ENCODE data around the gene CDHR4.
A peak's percentile ranks its signal among the peaks of the same experiment; 100 is the strongest.
"Not testable (repeated sequence)": the region's sequence is repeated elsewhere in the genome, so short reads cannot be mapped to it uniquely, and the experiment has no call there.

The CDHR4 gene

DNA sequence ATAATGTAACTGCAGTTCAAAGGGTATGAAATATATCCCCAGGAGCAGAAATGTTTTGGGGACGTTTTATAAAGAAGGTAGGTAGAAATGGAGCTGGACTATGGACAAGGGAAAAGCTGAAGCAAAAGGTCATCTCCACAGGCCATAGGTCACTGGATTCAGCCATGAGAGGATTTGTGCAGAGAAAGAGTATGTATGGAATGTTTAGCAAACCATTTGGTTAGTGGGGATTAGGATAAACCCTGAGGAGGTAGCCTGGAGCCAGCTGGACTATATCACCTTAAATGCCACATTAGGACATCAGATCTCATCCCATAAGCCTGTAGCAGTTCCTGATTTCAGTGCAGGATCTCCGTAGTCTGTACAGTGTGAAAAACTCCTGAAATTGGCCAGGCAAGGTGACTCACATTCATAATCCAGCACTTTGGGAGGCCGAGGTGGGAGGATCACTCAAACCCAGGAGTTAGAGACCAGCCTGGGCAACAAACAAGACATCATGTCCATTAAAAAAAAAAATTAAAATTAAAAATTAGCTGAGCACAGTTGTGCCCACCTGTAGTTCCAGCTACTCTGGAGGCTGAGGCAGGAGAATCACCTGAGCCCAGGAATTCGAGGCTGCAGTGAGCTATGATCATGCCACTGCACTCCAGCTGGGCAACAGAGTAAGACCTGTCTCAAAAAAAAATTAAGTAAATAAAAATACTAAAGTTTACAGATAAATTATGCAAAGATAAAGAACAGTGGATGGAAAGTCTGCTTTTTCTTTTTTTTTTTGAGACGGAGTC is 18.1 kb downstream of the CDHR4 start:
- no peak for DNase-seq (ENCODE audit: low spot score)
- ChIA-PET CTCF (interaction anchor here (0.6 kb wide), 1 partner anchor 176 kb away, joined by 3 read pairs; no protein-coding TSS in a partner anchor), POLR2A (ENCODE audit: low non-redundant PET) (interaction anchor here (0.6 kb wide), 1 partner anchor 42 kb away, joined by 12 read pairs; no protein-coding TSS in a partner anchor)
- TF ChIP-seq, protein P1, sequence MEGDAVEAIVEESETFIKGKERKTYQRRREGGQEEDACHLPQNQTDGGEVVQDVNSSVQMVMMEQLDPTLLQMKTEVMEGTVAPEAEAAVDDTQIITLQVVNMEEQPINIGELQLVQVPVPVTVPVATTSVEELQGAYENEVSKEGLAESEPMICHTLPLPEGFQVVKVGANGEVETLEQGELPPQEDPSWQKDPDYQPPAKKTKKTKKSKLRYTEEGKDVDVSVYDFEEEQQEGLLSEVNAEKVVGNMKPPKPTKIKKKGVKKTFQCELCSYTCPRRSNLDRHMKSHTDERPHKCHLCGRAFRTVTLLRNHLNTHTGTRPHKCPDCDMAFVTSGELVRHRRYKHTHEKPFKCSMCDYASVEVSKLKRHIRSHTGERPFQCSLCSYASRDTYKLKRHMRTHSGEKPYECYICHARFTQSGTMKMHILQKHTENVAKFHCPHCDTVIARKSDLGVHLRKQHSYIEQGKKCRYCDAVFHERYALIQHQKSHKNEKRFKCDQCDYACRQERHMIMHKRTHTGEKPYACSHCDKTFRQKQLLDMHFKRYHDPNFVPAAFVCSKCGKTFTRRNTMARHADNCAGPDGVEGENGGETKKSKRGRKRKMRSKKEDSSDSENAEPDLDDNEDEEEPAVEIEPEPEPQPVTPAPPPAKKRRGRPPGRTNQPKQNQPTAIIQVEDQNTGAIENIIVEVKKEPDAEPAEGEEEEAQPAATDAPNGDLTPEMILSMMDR (conservative IDR thresholded peaks at IDR 0.05; ENCODE audit: low read depth): no peak
- H3K27ac ChIP-seq: no peak overlapping the region; the same call in 1 of the 2 replicates

DNA sequence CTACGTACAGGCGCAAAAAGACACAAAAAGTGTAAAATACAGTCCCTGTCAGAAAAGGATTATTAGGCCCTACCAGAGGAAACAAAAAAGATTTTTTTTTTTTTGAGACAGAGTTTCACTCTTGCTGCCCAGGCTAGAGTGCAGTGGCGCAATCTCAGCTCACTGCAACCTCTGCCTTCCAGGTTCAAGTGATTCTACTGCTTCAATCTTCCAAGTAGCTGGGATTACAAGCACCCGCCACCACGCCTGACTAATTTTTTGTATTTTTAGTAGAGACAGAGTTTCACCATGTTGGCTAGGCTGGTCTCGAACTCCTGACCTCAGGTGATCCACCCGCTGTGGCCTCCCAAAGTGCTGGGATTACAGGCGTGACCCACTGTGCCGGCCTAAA is 18.7 kb downstream of the CDHR4 start:
- H3K27ac ChIP-seq; CTCF ChIA-PET; DNase-seq (ENCODE audit: low spot score): not testable (repeated sequence)
- POLR2A ChIA-PET (ENCODE audit: low non-redundant PET): interaction anchor here (0.6 kb wide), 1 partner anchor 41 kb away, joined by 12 read pairs; no protein-coding TSS in a partner anchor

DNA sequence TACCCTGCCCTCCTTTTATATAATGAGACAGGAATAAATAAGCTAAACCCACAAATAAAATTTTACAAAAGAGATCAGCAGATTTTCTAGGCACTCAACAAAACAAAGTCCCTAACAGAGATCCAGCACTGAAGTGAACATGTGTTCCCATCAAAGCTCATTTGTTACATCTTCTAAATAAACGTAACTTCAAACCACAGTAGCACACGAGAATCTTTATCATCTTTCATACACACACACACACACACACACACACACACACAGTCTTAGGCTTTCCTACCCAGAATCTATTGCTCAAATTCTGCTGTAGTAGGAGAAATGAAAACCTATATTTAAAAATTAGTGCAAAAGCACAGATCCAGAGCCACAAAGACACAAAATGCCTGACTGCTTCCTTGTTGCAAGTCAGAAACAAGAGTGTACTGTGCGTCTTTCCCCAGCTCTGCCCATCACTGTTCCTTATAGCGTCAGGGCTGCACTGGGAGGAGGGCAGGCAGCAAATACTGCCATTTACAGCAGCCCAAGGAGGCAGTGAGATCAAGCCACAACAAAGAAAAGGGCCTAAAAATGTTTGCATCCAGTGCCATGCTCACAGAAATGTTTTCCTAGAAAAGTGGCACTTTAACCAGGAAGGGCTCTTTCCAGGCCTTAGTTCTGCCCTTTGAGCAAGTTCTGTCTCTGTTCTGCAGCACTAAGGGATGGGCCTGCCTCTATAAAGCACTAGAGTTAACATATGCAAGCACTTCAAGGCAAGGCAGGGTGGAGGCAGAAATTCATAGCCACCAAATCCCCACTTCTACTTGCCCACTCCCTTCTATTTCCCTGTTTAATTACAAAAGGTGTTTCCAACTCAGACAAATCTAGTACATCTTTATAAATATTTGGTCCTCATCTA is 19.3 kb downstream of the CDHR4 start:
- no peak for DNase-seq (ENCODE audit: low spot score)
- TF ChIP-seq, protein P1 (conservative IDR thresholded peaks at IDR 0.05; ENCODE audit: low read depth): no peak
- ChIA-PET CTCF (no interaction called here), POLR2A (ENCODE audit: low non-redundant PET) (no interaction called here)
- peak overlapping the region; percentile 46 for H3K27ac ChIP-seq

DNA sequence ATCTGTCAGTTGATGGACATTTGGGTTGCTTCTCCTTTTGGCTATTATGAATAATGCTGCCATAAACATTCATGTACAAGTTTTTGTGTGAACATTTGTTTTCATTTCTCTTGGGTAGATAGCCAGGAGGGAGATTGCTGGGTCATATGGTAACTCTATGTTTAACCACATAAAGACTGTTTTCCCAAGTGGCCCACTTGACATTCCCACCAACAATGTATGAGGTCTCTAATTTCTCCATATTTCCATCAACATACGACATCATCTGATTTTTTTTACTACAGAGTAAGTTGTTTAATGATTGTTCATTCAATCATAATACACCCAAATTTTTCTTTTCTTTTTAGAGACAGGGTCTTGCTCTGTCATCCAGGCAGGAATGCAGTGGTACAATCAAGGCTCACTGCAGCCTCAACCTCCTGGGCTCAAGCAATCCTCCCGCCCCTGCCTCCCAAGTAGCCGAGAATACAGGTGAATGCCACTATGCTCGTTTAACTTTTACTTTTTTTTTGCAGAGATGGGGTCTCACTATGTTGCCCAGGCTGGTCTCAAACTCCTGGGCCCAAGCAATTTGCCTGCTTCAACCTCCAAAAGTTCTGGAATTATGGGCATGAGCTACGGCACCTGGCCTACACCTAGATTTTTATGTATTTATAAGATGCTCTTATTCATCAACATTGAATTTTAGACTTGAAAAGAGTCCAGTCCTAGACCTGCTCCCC is 20.2 kb downstream of the CDHR4 start:
- no peak for DNase-seq (ENCODE audit: low spot score)
- POLR2A ChIA-PET (ENCODE audit: low non-redundant PET): no interaction called here
- TF ChIP-seq, protein P1 (conservative IDR thresholded peaks at IDR 0.05; ENCODE audit: low read depth): no peak
- CTCF ChIA-PET: no interaction called here
- H3K27ac ChIP-seq: no peak overlapping the region

DNA sequence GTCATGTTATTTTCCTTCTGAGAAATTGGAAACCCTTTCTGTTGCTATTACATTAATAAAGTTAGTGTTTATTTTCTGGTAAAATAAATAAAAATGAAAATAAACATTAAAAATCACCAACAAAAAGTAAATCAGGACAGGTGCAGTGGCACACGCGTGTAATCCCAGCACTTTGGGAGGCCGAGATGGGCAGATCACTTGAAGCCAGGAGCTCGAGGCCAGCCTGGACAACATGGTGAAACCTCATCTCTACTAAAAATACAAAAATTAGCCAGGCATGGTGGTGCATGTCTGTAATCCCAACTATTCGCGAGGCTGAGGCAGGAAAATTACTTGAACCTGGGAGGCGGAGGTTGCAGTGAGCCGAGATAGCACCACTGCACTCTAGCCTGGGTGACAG is 23.6 kb downstream of the CDHR4 start:
- DNase-seq (ENCODE audit: low spot score); CTCF ChIA-PET; H3K27ac ChIP-seq; POLR2A ChIA-PET (ENCODE audit: low non-redundant PET): not testable (repeated sequence)

DNA sequence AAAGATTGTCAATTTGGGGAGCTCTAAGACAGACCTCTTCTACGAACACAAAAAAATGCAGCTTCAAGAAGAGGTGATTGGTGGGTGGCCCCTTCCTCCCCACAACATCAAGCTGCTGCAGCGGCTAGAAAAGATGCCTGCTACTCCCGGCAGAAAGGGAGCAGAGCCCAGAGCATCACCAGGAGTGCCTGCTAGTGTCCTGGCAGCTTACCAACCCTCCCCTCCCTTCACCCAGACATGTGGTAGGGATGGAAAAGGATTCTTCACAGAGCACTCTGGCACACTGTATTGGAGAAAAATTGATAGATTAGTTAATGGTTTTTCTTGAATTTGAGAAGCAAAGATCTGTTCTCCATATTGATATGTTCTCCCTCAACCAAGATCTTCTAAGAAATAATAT is 24.1 kb downstream of the CDHR4 start:
- TF ChIP-seq, protein P1 (conservative IDR thresholded peaks at IDR 0.05; ENCODE audit: low read depth): no peak
- ChIA-PET CTCF (no interaction called here), POLR2A (ENCODE audit: low non-redundant PET) (no interaction called here)
- DNase-seq (ENCODE audit: low spot score): no peak
- no peak overlapping the region for H3K27ac ChIP-seq

DNA sequence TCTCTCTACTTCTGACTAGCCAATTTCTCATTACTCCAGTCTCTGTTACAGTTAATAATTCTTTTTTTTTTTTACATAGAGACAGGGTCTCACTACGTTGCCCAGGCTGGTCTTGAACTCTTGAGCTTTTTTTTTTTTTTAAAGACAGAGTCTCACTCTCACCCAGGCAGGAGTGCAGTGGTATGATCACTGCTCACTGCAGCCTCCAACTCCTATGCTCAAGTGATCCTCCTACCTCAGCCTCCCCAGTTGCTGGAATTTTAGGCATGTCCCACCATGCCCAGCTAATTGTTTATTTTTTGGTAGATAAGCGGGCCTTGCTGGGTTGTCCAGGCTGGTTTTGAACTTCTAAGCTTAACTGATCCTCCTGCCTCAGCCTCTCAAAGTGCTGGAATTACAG is 27.0 kb downstream of the CDHR4 start:
- no peak overlapping the region for H3K27ac ChIP-seq
- ChIA-PET POLR2A (ENCODE audit: low non-redundant PET) (no interaction called here), CTCF (no interaction called here)
- no peak for DNase-seq (ENCODE audit: low spot score)
- TF ChIP-seq, protein P1 (conservative IDR thresholded peaks at IDR 0.05; ENCODE audit: low read depth): no peak

All from RWPE1 (cell line).